ENCODE data around the gene EDAR.

EDAR gene

GRCh38 chr2:108942888-108943287, 46.1 kb downstream of the EDAR start:
- POLR2A ChIA-PET = interaction anchor here (1.1 kb wide), 1 partner anchor 33 kb away, joined by 3 read pairs; no protein-coding TSS in a partner anchor
- CTCF ChIA-PET = no interaction called here
- no peak for TF ChIP-seq FOXA1 (IDR thresholded peaks at IDR 0.05)
- TF ChIP-seq SUZ12 (IDR thresholded peaks at IDR 0.05) = no peak
- no peak for TF ChIP-seq L3MBTL2 (conservative IDR thresholded peaks at IDR 0.05)
- no peak for TF ChIP-seq ARNT (IDR thresholded peaks at IDR 0.05)
- TF ChIP-seq NFRKB (IDR thresholded peaks at IDR 0.05) = no peak
- TF ChIP-seq HDGF (IDR thresholded peaks at IDR 0.05; ENCODE audit: borderline replicate concordance) = no peak
- TF ChIP-seq TARDBP (IDR thresholded peaks at IDR 0.05) = no peak
- no peak for TF ChIP-seq BHLHE40 (IDR thresholded peaks at IDR 0.05; ENCODE audit: borderline replicate concordance)
- no peak for TF ChIP-seq ELF4 (IDR thresholded peaks at IDR 0.05)
- no peak for TF ChIP-seq ZNF384 (IDR thresholded peaks at IDR 0.05)
- no peak for TF ChIP-seq LEF1 (IDR thresholded peaks at IDR 0.05; ENCODE audit: borderline replicate concordance)
- TF ChIP-seq, protein P1, sequence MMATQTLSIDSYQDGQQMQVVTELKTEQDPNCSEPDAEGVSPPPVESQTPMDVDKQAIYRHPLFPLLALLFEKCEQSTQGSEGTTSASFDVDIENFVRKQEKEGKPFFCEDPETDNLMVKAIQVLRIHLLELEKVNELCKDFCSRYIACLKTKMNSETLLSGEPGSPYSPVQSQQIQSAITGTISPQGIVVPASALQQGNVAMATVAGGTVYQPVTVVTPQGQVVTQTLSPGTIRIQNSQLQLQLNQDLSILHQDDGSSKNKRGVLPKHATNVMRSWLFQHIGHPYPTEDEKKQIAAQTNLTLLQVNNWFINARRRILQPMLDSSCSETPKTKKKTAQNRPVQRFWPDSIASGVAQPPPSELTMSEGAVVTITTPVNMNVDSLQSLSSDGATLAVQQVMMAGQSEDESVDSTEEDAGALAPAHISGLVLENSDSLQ (IDR thresholded peaks at IDR 0.05) = no peak
- no peak for DNase-seq (ENCODE audit: extremely low spot score)

GRCh38 chr2:108942231-108942825, 46.7 kb downstream of the EDAR start:
- POLR2A ChIA-PET = interaction anchor here (1.1 kb wide), 1 partner anchor 33 kb away, joined by 3 read pairs; no protein-coding TSS in a partner anchor
- CTCF ChIA-PET = no interaction called here
- DNase-seq (ENCODE audit: extremely low spot score) = no peak
- TF ChIP-seq TARDBP (IDR thresholded peaks at IDR 0.05) = no peak
- TF ChIP-seq LEF1 (IDR thresholded peaks at IDR 0.05; ENCODE audit: borderline replicate concordance) = no peak

DNA sequence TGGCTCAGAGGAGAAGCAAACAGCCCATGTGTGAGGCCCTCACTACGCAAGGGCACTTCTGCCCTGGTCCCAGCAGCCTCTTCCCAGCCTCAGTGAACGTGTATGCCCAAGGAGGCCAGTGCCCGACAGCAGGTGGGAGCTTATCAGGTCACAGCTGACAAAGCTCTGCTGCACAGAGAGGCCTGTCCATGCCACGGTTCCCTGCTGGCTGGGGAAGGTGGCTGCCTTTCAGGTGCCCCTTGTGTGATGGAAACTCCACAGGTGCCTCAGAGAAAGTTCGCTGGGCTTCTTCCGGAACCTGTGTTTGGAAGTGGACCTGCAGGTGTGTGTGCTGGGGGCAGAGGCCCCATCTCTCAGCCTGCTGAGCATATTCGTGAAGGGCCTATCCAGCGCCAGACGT, 47.3 kb downstream of the EDAR start:
- CTCF ChIA-PET = no interaction called here
- TF ChIP-seq HDGF (IDR thresholded peaks at IDR 0.05; ENCODE audit: borderline replicate concordance) (no peak), FOXM1 (IDR thresholded peaks at IDR 0.05; ENCODE audit: borderline replicate concordance) (no peak), BHLHE40 (IDR thresholded peaks at IDR 0.05; ENCODE audit: borderline replicate concordance) (no peak), ARNT (IDR thresholded peaks at IDR 0.05) (no peak), SP1 (IDR thresholded peaks at IDR 0.05) (no peak), FOXA1 (IDR thresholded peaks at IDR 0.05) (no peak), L3MBTL2 (conservative IDR thresholded peaks at IDR 0.05) (no peak), NFRKB (IDR thresholded peaks at IDR 0.05) (no peak), ZNF384 (IDR thresholded peaks at IDR 0.05) (no peak), SUZ12 (IDR thresholded peaks at IDR 0.05) (no peak), LEF1 (IDR thresholded peaks at IDR 0.05; ENCODE audit: borderline replicate concordance) (no peak), ELF4 (IDR thresholded peaks at IDR 0.05) (no peak)
- TF ChIP-seq, protein P1 (IDR thresholded peaks at IDR 0.05) = no peak
- POLR2A ChIA-PET = interaction anchor here (1.3 kb wide), 1 partner anchor 9 kb away, joined by 3 read pairs; no protein-coding TSS in a partner anchor
- DNase-seq (ENCODE audit: extremely low spot score) = no peak

DNA sequence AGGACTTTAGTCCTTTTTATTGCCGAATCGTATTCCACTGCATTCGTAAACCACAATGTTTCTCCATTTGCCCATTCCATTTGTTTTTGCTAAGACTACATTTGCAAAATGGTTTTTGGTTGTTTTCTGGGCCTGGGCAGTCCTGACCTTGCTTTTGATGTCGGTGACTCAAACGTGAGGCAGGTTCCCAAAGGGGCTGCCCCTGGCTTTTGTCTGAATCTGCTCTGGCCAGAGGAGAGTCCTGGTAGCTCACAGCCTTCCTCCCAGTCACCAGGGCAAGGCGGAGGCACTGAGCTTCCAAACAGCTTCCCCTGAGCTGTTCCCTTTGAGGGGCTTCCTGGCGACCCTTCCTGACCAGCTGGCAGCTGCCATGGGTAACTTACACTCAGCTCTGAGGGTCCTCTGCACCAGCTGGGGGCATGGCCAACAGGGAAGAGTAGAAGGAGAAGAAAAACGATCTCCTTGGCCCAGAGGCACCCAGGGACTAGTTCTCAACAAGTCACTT, 47.8 kb downstream of the EDAR start:
- no peak for TF ChIP-seq FOXA1 (IDR thresholded peaks at IDR 0.05)
- no peak for TF ChIP-seq CTBP1 (IDR thresholded peaks at IDR 0.05; ENCODE audit: borderline replicate concordance)
- TF ChIP-seq FOXM1 (IDR thresholded peaks at IDR 0.05; ENCODE audit: borderline replicate concordance) = no peak
- no peak for TF ChIP-seq HDGF (IDR thresholded peaks at IDR 0.05; ENCODE audit: borderline replicate concordance)
- no peak for TF ChIP-seq L3MBTL2 (conservative IDR thresholded peaks at IDR 0.05)
- TF ChIP-seq ARNT (IDR thresholded peaks at IDR 0.05) = no peak
- DNase-seq (ENCODE audit: extremely low spot score) = no peak
- ChIA-PET POLR2A (interaction anchor here (1.3 kb wide), 1 partner anchor 9 kb away, joined by 3 read pairs; no protein-coding TSS in a partner anchor), CTCF (no interaction called here)

- ChIA-PET POLR2A (no interaction called here), CTCF (no interaction called here)
- no peak for TF ChIP-seq ARNT (IDR thresholded peaks at IDR 0.05)
- TF ChIP-seq FOXM1 (IDR thresholded peaks at IDR 0.05; ENCODE audit: borderline replicate concordance) = no peak
- TF ChIP-seq TARDBP (IDR thresholded peaks at IDR 0.05) = no peak
- TF ChIP-seq L3MBTL2 (conservative IDR thresholded peaks at IDR 0.05) = no peak
- TF ChIP-seq, protein P1 (IDR thresholded peaks at IDR 0.05) = no peak
- TF ChIP-seq SP1 (IDR thresholded peaks at IDR 0.05) = no peak
- no peak for DNase-seq (ENCODE audit: extremely low spot score)
These were observed 48.9 kb downstream of the EDAR start for GRCh38 chr2:108940156-108940555.

DNA sequence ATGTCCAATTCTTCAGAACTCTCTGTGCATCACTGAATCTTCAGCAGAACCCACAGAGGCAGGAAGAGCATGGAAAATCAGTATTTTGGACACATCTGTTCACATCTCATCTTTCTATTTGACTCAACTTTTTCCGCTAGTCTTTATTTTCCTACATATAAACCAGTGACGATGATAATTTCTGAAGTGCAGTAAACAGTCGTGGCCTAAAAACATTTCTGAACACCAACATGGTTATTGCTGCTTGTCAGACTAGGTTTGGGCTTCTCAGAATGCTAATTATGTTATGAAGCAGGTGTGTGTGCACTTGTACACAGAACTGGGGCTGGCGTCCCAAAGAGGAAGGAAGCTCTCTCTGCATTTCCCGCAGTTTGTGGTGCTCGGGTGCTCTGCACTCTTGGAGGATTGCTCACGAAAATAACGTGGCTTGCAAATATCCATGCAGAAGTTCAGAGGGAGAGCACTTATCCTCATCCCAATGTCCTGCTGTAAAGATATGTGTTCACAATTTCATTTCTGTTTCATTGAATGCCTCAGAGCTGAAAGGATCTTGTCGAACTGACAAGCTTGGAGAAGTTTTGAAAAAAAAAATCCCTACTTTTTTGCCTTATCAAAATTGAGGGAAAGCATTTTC, 50.8 kb downstream of the EDAR start:
- CTCF ChIA-PET = interaction anchor here (0.6 kb wide), 1 partner anchor 481 kb away, joined by 3 read pairs; no protein-coding TSS in a partner anchor
- no peak for TF ChIP-seq TARDBP (IDR thresholded peaks at IDR 0.05)
- no peak for TF ChIP-seq FOXA1 (IDR thresholded peaks at IDR 0.05)
- TF ChIP-seq FOXK2 (IDR thresholded peaks at IDR 0.05) = no peak
- TF ChIP-seq ZNF384 (IDR thresholded peaks at IDR 0.05) = no peak
- no peak for TF ChIP-seq NFRKB (IDR thresholded peaks at IDR 0.05)
- no peak for TF ChIP-seq SUZ12 (IDR thresholded peaks at IDR 0.05)
- POLR2A ChIA-PET = no interaction called here
- DNase-seq (ENCODE audit: extremely low spot score) = no peak
